K562 (cell line): ENCODE data around the gene FAM9B. TPM values are rescaled to one million over a fixed set of nuclear protein-coding genes. Genes with fewer than 3 reads are reported as not detected.

Source experiments
- CEBPB ChIP-seq: fragments of 450-650 bp; IDR thresholded peaks from 2 replicates; pipeline ENCODE4 v1.6.1; 2016; ENCODE audit warnings: missing genetic modification characterization, missing compliant biosample characterization
- EZH2 ChIP-seq: IDR thresholded peaks from 2 replicates; pipeline ENCODE4 v1.6.1; 2012; ENCODE audit warnings: low read depth, mild to moderate bottlenecking, inconsistent platforms, low read length, borderline replicate concordance
- KDM5B ChIP-seq: fragments of 200-600 bp; sonication (generic); IDR thresholded peaks from 2 replicates; pipeline ENCODE4 v1.6.1; 2012; ENCODE audit warnings: low read depth, mild to moderate bottlenecking, moderate library complexity, low read length, control low read depth, inconsistent platforms; ENCODE audit not compliant: insufficient replicate concordance
- PRDM10 ChIP-seq: fragments of 450-650 bp; IDR thresholded peaks from 2 replicates; pipeline ENCODE4 v1.6.1; 2018; ENCODE audit not compliant: partially characterized antibody
- RBM14 ChIP-seq: fragments of 200-400 bp; formaldehyde crosslinking; IDR thresholded peaks from 2 replicates; pipeline ENCODE4 v1.6.1; 2018; ENCODE audit warnings: low read depth, mild to moderate bottlenecking, low read length, moderate library complexity, borderline replicate concordance; ENCODE audit not compliant: insufficient read depth
- TAF7 ChIP-seq: fragments of 450-650 bp; IDR thresholded peaks from 2 replicates; pipeline ENCODE4 v1.6.1; 2016; ENCODE audit warnings: missing genetic modification characterization, missing compliant biosample characterization
- TBL1XR1 ChIP-seq, 2 experiments: IDR thresholded peaks; 2 replicates each; pipeline ENCODE4 v1.6.1; 2012; ENCODE audit warnings: improper control_type of control experiment in 2 of 2, low read length in 2 of 2, mild to moderate bottlenecking in 1 of 2
- ZNF318 ChIP-seq, 2 experiments: fragments of 450-650 bp; IDR thresholded peaks; 2 replicates each; pipeline ENCODE4 v1.6.1; 2016; ENCODE audit warnings: mild to moderate bottlenecking in 2 of 2, borderline replicate concordance in 1 of 2, low read depth in 1 of 2, moderate library complexity in 1 of 2
- ZNF583 ChIP-seq: fragments of 250-450 bp; sonication (Bioruptor Pico); IDR thresholded peaks from 2 replicates; pipeline ENCODE4 v1.4.0; 2020
- polyA plus RNA-seq, 8 experiments: library from polyadenylated mRNA; depleted of rRNA in 4 of 8; stranded (reverse) in 5 of 8; unstranded in 3 of 8; fragments of >200 nt; fragmentation: Nextera tagmentation in 2 of 8; fragmentation: Illumina TruSeq in 1 of 8; extraction: Ambion mirVana in 2 of 8; extraction: Trizol in 1 of 8; gene quantifications; 2 replicates each; pipeline versions ENCODE4 v1.2.1 to v1.2.3, GENCODE V29; 2011 to 2014; ENCODE audit warnings: inconsistent platforms in 1 of 8, missing spikeins in 1 of 8
- total RNA-seq, 7 experiments: library from RNA; depleted of rRNA in 6 of 7; stranded (reverse); fragments of >200 nt in 6 of 7; fragmentation: Illumina TruSeq in 2 of 7; extraction: Trizol in 2 of 7; gene quantifications; 2 replicates each; pipeline versions ENCODE4 v1.2.1 to v1.2.3, GENCODE V29; 2011 to 2021; ENCODE audit warnings: low replicate concordance in 1 of 7
- TF ChIP-seq, protein P1 (sequence below): sonication (generic); formaldehyde crosslinking; IDR thresholded peaks from 2 replicates; pipeline ENCODE4 v1.9.0; 2022; ENCODE audit warnings: mild to moderate bottlenecking, missing genetic modification reagents
- TF ChIP-seq, protein P2 (sequence below), 2 experiments: IDR thresholded peaks in 1 of 2; conservative IDR thresholded peaks in 1 of 2; 2 replicates each; pipeline ENCODE4 v1.6.1; 2016; ENCODE audit warnings: low read depth in 2 of 2, mild to moderate bottlenecking in 1 of 2, missing compliant biosample characterization in 1 of 2, missing genetic modification characterization in 1 of 2, moderate library complexity in 1 of 2

The FAM9B gene
- total and polyA plus RNA-seq, 9 of the 15 experiments (the other 6 are each of a cell fraction or from before 2014, with no cell fraction given), result 0.53 to 4.6 (median 3.2) TPM

- no peak for TF ChIP-seq PRDM10
- no peak for TF ChIP-seq EZH2
- no peak for TF ChIP-seq RBM14
- TF ChIP-seq, protein P1, sequence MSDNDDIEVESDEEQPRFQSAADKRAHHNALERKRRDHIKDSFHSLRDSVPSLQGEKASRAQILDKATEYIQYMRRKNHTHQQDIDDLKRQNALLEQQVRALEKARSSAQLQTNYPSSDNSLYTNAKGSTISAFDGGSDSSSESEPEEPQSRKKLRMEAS (CRISPR knock-in tag), result peak; percentile 60; the same call in 1 of the 2 replicates
- TF ChIP-seq ZNF318 (IDR thresholded peaks at IDR 0.05; ENCODE audit: borderline replicate concordance in 1 of 2, low read depth in 1 of 2), result no peak
- TF ChIP-seq TBL1XR1 (IDR thresholded peaks at IDR 0.05; ENCODE audit: low read length in 2 of 2), result no peak
- TF ChIP-seq TAF7, result no peak
- TF ChIP-seq CEBPB (tag), result no peak
- no peak for TF ChIP-seq KDM5B
- TF ChIP-seq, protein P2, sequence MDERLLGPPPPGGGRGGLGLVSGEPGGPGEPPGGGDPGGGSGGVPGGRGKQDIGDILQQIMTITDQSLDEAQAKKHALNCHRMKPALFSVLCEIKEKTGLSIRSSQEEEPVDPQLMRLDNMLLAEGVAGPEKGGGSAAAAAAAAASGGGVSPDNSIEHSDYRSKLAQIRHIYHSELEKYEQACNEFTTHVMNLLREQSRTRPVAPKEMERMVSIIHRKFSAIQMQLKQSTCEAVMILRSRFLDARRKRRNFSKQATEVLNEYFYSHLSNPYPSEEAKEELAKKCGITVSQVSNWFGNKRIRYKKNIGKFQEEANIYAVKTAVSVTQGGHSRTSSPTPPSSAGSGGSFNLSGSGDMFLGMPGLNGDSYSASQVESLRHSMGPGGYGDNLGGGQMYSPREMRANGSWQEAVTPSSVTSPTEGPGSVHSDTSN (CRISPR knock-in tag; IDR thresholded peaks at IDR 0.05; ENCODE audit: low read depth), result no peak
- TF ChIP-seq, protein P2 (tag; conservative IDR thresholded peaks at IDR 0.05; ENCODE audit: low read depth), result no peak
- TF ChIP-seq ZNF583 (CRISPR knock-in tag), result no peak
Observed at GRCh38 chrX:9033989-9034388, at the start of gene FAM9B (continued).
